NCI-H510A (cell line): Measurements from ENCODE around the gene ALDH1L1.

Source experiments
- DNase-seq: peaks from one replicate; lab custom pipeline; 2025; lab: John Stamatoyannopoulos, UW

Gene ALDH1L1

DNA sequence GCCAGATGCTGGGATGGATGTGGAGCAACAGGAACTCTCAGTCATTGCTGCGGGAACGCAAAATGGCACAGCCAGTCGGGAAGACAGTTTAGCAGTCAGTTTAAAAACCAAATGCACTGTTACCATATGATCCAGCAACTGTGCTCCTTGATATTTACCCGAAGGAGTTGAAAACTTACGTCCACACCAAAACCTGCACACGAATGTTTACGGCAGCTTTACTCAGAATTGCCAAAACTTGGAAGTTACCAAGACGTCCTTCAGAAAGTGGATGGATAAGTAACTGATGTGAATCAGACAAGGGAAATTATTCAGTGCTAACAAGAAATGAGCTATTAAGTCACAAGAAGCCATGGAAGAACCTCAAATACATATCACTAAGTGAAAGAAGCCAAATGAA lies 60.4 kb downstream of the ALDH1L1 start:
- DNase-seq = no peak

GRCh38 chr3:126119008-126119675 lies 61.2 kb downstream of the ALDH1L1 start:
- peak; percentile 60 for DNase-seq

DNA sequence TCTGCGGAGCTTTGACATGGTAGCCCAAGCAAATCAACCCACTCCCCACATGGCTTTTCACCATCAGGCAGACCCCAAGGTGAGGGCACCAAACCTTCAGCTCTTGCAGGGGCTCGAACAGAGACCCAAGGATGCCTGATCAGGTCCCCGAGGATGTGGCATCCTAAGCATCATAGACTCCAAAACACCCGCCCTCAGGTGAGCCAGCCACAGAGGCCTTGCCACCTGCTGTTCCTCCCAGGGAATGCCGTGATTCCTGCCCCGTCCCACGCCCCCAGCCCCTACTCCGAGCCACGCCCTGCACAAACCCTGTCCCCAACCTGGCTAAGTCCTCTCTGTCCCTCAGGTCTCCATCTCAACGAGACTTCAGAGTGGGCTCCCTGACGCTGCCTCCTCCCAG lies 61.8 kb downstream of the ALDH1L1 start:
- DNase-seq = no peak

GRCh38 chr3:126117786-126118185 lies 62.6 kb downstream of the ALDH1L1 start:
- no peak for DNase-seq

DNA sequence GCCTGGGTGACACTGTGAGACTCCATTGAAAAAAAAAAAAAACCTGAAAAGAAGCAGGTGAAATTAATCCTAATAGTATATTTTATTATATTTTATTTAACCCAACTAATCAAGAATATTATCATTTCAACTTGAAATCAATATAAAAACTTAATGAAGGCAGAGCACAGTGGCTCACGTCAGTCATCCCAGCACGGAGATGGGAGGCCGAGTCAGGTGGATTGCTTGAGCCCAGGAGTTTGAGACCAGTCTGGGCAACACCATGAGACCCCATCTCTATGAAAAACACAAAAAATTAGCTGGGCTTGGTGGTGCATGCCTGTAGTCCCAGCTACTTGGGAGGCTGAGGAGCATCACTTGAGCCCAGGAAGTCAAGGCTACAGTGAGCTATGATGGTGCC lies 63.2 kb downstream of the ALDH1L1 start:
- no peak for DNase-seq

GRCh38 chr3:126116526-126116925 lies 63.9 kb downstream of the ALDH1L1 start:
- no peak for DNase-seq

GRCh38 chr3:126114443-126115386 lies 65.7 kb downstream of the ALDH1L1 start:
- no peak for DNase-seq

DNA sequence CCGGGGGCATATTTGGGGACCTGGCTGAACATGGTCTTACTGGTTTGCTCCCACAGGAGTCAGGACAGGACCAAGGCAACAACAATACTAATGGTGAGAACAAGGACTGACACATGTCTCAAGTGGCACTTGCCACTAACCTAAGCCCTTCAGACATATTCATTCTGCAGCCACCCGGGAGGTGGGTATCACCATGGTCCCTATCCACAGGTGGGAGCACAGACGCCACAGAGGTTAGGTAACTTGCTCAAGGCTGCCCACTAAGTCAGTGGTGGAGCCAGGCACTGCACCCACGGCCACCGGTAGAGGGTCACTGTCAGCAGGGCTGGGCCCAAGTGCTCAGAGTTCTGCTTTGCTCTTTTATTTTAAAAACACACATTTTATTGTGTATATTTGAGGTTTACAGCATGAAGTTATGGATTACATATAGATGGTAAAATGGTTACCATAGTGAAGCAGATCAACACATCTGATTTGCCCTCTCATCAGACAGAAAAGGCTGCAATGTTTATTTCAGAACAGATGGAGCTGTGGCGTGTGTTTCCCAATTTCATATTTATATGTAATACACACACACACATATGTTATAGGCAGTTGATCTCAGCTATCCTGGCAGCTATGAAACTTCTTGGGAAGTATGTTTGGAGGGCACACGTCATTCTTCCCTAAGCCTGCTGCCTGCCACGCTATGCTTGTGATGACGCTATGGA lies 66.5 kb downstream of the ALDH1L1 start:
- DNase-seq = no peak

DNA sequence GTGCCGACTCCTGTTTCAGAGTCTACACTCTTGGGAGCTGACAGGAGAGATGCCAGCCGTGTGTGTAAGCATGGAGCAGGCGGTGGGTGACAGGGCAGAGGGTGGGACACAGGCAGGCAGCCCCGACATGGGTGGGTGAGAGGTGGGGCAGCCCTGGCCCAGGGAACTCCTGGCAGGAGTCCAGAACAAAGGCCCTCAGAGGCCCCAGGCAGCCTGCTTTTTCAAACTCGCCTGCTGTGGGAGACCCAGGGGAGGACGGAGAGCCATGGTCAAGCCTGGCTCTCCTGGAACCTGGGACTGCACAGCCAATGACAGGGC lies 67.2 kb downstream of the ALDH1L1 start:
- no peak for DNase-seq

GRCh38 chr3:126112531-126113237 lies 67.7 kb downstream of the ALDH1L1 start:
- no peak for DNase-seq

- no peak for DNase-seq
Observed at GRCh38 chr3:126111566-126112475, 68.6 kb downstream of the ALDH1L1 start.

DNA sequence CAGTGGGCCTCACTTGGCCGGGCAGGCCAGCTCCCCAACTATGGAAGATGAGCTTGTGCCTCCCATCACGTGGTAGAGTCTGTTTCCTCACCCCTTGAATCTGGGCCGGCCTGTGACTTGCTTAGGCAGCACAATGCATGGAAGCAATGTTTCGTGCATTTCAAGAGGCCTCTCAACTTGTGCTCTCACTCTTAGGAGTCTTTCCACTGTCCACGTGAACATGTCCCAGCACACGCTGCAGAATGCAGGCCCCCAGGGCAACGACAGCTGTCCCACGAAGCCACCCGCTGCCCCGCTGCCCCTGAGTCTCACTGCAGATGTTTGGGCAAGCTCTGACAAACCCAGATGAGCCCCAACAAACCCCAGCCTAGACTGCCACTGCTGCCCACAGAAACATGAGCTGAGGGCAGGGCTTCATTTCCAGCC lies 69.2 kb downstream of the ALDH1L1 start:
- no peak for DNase-seq

- DNase-seq = no peak
Observed at GRCh38 chr3:126110431-126111125, 69.8 kb downstream of the ALDH1L1 start.

DNA sequence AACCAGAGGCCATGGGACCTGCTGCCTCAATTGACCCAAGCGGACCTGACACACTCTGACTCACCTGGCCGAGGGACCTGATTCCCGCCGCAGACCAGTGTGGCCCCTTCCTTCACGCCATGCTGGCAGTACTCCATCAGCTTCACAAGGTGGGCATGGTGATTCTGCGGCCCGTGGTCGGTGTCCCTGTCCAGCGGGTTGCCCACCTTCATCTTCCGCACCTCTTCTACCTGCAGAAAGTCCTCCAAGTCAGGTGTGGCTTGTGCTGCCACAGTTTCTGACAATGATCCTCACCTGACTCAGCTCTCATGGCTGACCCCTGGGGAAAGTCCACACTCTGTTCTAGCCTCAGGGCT lies 70.5 kb downstream of the ALDH1L1 start:
- DNase-seq = no peak

DNA sequence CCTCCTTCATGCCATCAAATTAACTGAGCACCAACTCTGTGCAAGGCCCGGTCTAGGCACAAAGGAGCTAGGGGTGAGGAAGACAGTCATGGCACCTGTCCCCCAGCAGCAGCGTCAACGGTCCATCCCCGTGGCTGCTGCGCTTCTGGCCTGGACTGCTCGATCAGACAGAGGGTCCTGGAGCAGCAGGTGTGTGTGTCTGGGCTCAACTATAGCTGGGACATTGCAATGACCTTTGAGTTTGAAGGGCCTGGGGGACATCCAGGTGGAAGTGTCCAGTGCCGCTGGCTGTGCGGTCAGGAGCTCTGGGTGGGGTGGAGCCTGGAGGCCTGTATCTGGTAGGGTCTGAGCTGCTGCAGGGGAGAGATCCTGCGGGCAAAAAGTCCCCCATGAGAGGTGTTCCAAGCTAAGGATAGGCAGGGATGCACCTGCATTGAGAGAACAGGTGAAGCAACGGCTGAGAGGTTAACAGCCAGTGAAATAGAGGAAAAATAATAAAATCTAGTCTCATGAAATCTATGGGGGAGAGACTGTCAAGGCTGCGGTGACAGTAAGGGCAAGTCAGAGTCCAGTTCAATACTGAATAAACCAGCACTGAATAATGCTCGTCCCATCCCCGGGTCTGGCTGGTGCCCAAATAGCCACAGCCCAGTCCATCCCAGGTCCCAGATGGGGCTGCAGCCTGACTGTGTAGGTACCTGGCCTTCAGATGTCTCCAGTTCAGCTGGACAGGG lies 71.1 kb downstream of the ALDH1L1 start:
- DNase-seq = no peak

DNA sequence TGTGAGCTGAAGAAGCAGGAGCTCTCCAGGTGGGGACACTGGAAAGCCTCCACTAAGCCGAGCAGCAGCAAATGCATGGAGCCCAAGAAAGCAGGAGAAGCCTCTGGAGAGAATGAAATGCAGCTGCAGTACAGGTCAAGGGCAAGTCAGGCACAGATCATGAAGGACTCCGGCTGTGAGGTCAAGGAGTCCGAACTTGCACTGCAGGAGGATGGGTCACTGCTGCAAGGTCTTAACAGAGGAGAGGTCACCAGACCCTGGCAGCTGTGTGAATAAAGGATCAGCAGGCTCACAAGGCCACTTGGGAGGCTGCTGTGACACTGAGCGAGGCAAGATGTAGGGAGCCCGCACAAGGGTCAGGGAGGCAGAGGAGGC lies 71.7 kb downstream of the ALDH1L1 start:
- no peak for DNase-seq

- no peak for DNase-seq
Observed at GRCh38 chr3:126107957-126108675, 72.3 kb downstream of the ALDH1L1 start.

GRCh38 chr3:126107203-126107939 lies 73.0 kb downstream of the ALDH1L1 start:
- DNase-seq = no peak
